Body of pancreas (tissue), 4 donors: Measurements from ENCODE around the gene SUN1. TPM values are rescaled to one million over a fixed set of nuclear protein-coding genes. Genes with fewer than 3 reads are reported as not detected.

Experiments used
- ATAC-seq: fragments of 150-250 bp; one replicate; pipeline ENCODE4 v1.9.1; 2016
- DNase-seq, 4 donors: peaks; one replicate each; pipeline ENCODE4 v3.0.0-alpha.2; 2019
- H3K27ac ChIP-seq, 4 donors: fragments of 200-600 bp; sonication (generic); 1 replicate in 3 of 4; 2 replicates in 1 of 4; pipeline versions ENCODE4 v1.5.1 to v1.6.1; 2016 to 2019; ENCODE audit warnings: mild to moderate bottlenecking in 1 of 4, mixed read lengths in 1 of 4, moderate library complexity in 1 of 4
- H3K27me3 ChIP-seq, 2 donors: fragments of 200-600 bp; sonication (generic); one replicate each; pipeline ENCODE4 v1.6.0; 2016; ENCODE audit warnings: mild to moderate bottlenecking in 1 of 2
- H3K36me3 ChIP-seq, 2 donors: fragments of 200-600 bp; sonication (generic); replicated peaks in 1 of 2; 2 replicates each; pipeline ENCODE4 v1.5.1; 2016; ENCODE audit warnings: low read depth in 2 of 2; ENCODE audit not compliant: insufficient read depth in 1 of 2
- H3K4me1 ChIP-seq: fragments of 200-600 bp; sonication (generic); one replicate; pipeline ENCODE4 v1.6.0; 2016
- H3K4me3 ChIP-seq, 2 donors: fragments of 200-600 bp; sonication (generic); 1 replicate in 1 of 2; 2 replicates in 1 of 2; pipeline ENCODE4 v1.5.1; 2016 to 2019
- H3K9me3 ChIP-seq, 3 donors: fragments of 200-600 bp; sonication (generic); 1 replicate in 2 of 3; 2 replicates in 1 of 3; pipeline ENCODE4 v1.5.1; 2016
- CTCF ChIP-seq, 7 experiments: fragments of 450-650 bp in 4 of 7; fragments of 200-600 bp in 3 of 7; sonication (generic) in 3 of 7; IDR thresholded peaks; one replicate each; pipeline ENCODE4 v1.5.1; 2016 to 2019; ENCODE audit warnings: antibody characterized with exemption in 7 of 7
- POLR2A ChIP-seq, 3 donors: fragments of 450-650 bp; IDR thresholded peaks; one replicate each; pipeline ENCODE4 v1.6.1; 2016; ENCODE audit warnings: antibody characterized with exemption in 3 of 3, mild to moderate bottlenecking in 2 of 3
- WGBS, 2 donors: methylation state at CpG; one replicate each; pipeline ENCODE4 v1.1.5; 2017; 5-methylcytosine and 5-hydroxymethylcytosine counted together
- intact Hi-C: fragments of 100-400 bp; cut with DNase I; formaldehyde crosslinking; loops from one replicate; pipeline ENCODE4 v1.15.1; 2023
- total RNA-seq, 2 donors: library from RNA; depleted of rRNA; stranded (reverse); fragments of >200 nt; gene quantifications; one replicate each; pipeline ENCODE4 v1.1.0, GENCODE V29; 2016

Gene SUN1
- total RNA-seq, 2 donors from 2014 or later = 75.8 to 122 TPM

GRCh38 chr7:854118-854775 lies 22.0 kb downstream of the SUN1 start:
- TF ChIP-seq POLR2A (IDR thresholded peaks at IDR 0.05) = no peak
- TF ChIP-seq CTCF (IDR thresholded peaks at IDR 0.05) = no peak
- Histone ChIP-seq H3K36me3 (peaks cover 10 to 35% of the 10 kb centered on the region in 2 donors), H3K9me3 (no peaks in the 10 kb centered on the region), H3K27me3 (no peaks in the 10 kb centered on the region), H3K4me1 (no peaks in the 10 kb centered on the region), H3K27ac (no peak overlapping the region), H3K4me3 (no peak overlapping the region)
- intact Hi-C loops = no loop called here
- WGBS, 2 donors = 92 to 95% methylated on average over 29 to 31 of the region's 32 CpGs
- DNase-seq (no peak), ATAC-seq (no peak)

DNA sequence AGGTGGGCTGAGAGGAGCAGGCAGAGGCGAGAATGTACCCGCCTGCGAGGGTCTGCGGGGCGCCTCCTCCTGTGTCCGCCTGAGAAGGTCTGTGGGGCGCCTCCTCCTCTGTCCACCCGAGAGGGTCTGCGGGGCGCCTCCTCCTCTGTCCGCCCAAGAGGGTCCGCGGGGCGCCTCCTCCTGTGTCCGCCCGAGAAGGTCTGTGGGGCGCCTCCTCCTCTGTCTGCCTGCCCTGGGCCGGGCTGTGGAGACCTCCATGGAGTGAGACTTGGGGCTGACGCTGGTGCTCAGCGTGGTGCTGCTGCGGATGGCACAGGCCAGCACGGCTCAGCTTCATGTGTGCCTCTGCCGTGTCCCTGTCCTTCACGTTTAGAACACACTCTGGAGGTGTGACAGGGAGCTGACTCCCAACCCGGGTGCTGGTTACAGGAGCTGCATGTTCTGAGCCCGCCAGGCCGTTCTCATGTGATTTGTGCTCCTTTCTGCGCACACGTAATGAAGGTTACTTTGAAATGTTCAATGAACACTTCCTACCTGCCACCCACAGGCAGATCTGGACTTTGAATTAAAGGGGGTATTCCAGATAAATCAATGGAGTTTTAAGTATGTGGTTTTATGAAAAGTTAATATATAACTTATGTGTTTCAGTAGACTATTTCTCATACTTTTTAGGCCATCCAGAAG lies 23.6 kb downstream of the SUN1 start:
- 79 to 84% methylated on average over 6 to 20 of the region's 29 CpGs for WGBS, 2 donors
- no peak for TF ChIP-seq CTCF (IDR thresholded peaks at IDR 0.05)
- no peak for TF ChIP-seq POLR2A (IDR thresholded peaks at IDR 0.05)
- Histone ChIP-seq H3K9me3 (no peaks in the 10 kb centered on the region), H3K27me3 (no peaks in the 10 kb centered on the region), H3K4me3 (no peak overlapping the region), H3K27ac (no peak overlapping the region), H3K36me3 (peaks cover 10 to 36% of the 10 kb centered on the region in 2 donors), H3K4me1 (peaks cover under 1% of the 10 kb centered on the region)
- intact Hi-C loops = no loop called here
- ATAC-seq (peak; percentile 10), DNase-seq (no peak)

DNA sequence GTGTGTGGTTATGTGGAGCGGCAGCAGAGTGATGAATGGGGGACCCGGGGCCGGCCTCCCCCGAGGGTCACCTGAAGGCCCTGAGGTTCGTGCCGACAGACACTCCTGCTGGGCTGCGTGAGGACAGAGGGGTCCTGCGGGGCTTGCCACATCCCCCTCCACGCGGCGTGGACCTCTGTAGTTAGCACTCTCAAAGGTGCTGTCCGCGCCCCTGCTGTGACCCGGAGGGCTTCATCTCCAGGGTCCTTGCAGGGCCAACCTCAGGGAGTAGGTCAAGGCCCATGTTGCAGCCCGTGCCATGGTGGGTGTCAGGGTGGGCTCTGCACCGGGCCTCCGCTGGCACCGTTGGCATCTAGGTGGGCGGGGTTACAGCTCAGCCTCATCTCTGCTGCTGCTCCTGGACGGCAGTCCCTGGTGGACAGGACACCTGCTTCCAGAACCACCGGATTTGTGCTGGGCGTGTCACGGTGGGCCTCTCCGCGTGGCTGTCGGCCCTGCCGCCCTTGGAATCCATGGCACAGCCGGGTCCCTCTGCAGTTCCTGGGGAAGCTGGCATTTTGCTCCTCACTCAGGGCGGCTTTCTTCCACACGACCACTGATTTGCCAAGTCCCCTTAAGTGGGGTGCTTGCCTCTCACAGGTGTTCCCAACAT lies 24.3 kb downstream of the SUN1 start:
- ATAC-seq (no peak), DNase-seq (no peak)
- Histone ChIP-seq H3K9me3 (no peaks in the 10 kb centered on the region), H3K4me1 (peaks cover 6% of the 10 kb centered on the region), H3K4me3 (no peak overlapping the region), H3K36me3 (peaks cover 13 to 40% of the 10 kb centered on the region in 2 donors), H3K27ac (no peak overlapping the region), H3K27me3 (no peaks in the 10 kb centered on the region)
- intact Hi-C loops = no loop called here
- 87 to 88% methylated on average over 20 to 29 of the region's 30 CpGs for WGBS, 2 donors
- TF ChIP-seq POLR2A (IDR thresholded peaks at IDR 0.05) (no peak), CTCF (IDR thresholded peaks at IDR 0.05) (no peak)

DNA sequence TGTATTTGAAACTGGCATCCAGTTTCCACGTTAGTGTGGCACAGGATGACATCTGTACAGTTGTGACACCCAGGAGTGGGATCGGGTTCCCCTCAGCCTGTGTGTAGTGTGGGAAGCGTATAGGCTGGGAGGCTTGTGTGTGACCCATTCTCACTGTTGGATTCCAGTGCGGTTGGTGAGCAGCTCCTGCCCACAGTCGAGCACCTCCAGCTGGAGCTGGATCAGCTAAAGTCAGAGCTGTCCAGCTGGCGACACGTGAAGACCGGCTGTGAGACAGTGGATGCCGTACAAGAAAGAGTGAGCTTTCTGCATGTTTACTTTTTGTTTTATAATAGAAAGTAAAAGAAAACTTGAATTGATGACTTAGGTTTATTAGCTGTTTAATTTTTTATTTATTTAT lies 25.4 kb downstream of the SUN1 start:
- intact Hi-C loops = no loop called here
- no peak for DNase-seq
- Histone ChIP-seq H3K27me3 (no peaks in the 10 kb centered on the region), H3K4me3 (no peak overlapping the region), H3K27ac (no peak overlapping the region), H3K9me3 (no peaks in the 10 kb centered on the region), H3K4me1 (peaks cover 6% of the 10 kb centered on the region), H3K36me3 (peaks cover 19 to 46% of the 10 kb centered on the region in 2 donors)
- TF ChIP-seq POLR2A (IDR thresholded peaks at IDR 0.05) (no peak), CTCF (IDR thresholded peaks at IDR 0.05) (no peak)
- WGBS, 2 donors = 87 to 98% methylated on average over 9 of the region's 9 CpGs
- ATAC-seq = no peak
